GM12891 (cell line): Measurements from ENCODE around the gene PCNX2.

Experiments
- POLR2A ChIP-seq: IDR thresholded peaks from 2 replicates; pipeline ENCODE4 v1.6.1; 2011; ENCODE audit warnings: low read depth, low read length, control low read depth
- POLR2AphosphoS5 ChIP-seq: IDR thresholded peaks from 2 replicates; pipeline ENCODE4 v1.6.1; 2011; ENCODE audit warnings: low read depth, low read length, control low read depth
- POU2F2 ChIP-seq: IDR thresholded peaks from 2 replicates; pipeline ENCODE4 v1.6.1; 2011; ENCODE audit warnings: low read depth, mild to moderate bottlenecking, control low read depth, low read length, moderate library complexity
- SPI1 ChIP-seq: IDR thresholded peaks from 2 replicates; pipeline ENCODE4 v1.6.1; 2011; ENCODE audit warnings: low read depth, low read length, control low read depth
- TAF1 ChIP-seq: IDR thresholded peaks from 2 replicates; pipeline ENCODE4 v1.6.1; 2011; ENCODE audit warnings: low read depth, low read length, control low read depth

DNA sequence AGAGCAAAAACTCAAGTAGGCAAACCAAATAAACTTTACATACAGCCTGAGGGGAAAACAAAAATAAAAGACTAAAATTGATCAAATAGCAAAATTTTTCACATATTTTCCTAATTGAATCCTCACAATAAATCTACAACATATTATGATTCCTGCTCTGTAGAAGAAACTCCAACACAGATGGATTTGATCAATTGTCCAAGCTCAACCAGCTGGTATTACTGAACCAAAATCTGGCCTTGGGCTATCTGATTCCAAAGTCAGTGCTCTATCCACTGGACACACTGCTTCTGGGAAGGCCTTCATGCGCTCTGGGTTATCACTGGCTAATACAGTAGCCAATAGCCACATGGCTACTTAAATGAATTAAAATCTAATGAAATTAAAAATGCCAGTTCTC lies 39.3 kb downstream of the PCNX2 start:
- TF ChIP-seq POLR2AphosphoS5 (no peak), POLR2A (no peak), POU2F2 (no peak), TAF1 (no peak), SPI1 (no peak)
